Measurements from ENCODE around the gene CDCA7.
"Not testable (repeated sequence)": the region's sequence is repeated elsewhere in the genome, so short reads cannot be mapped to it uniquely, and the experiment has no call there.

Gene CDCA7

GRCh38 chr2:173354582-173355131, at the start of gene CDCA7:
CDCA7 (plus strand) TSS chr2:173354872; CDS start chr2:173354964, 92 bp downstream.
- DNase-seq: peak; percentile 87

- DNase-seq: no peak
Measured at GRCh38 chr2:173305303-173305702, 49.4 kb upstream of the CDCA7 start.

- no peak for DNase-seq
Measured at GRCh38 chr2:173307293-173307692, 47.4 kb upstream of the CDCA7 start.

GRCh38 chr2:173309370-173309769, 45.3 kb upstream of the CDCA7 start:
- not testable (repeated sequence) for DNase-seq

GRCh38 chr2:173311844-173312606, 42.6 kb upstream of the CDCA7 start:
- DNase-seq: no peak

- no peak for DNase-seq
Measured at GRCh38 chr2:173323371-173323770, 31.3 kb upstream of the CDCA7 start.

GRCh38 chr2:173326806-173327205, 27.9 kb upstream of the CDCA7 start:
- DNase-seq: no peak

- DNase-seq: no peak
Measured at GRCh38 chr2:173327421-173327820, 27.3 kb upstream of the CDCA7 start.

- not testable (repeated sequence) for DNase-seq
Measured at GRCh38 chr2:173333003-173333402, 21.7 kb upstream of the CDCA7 start.

GRCh38 chr2:173339807-173340206, 14.9 kb upstream of the CDCA7 start:
- no peak for DNase-seq

- DNase-seq: no peak
Measured at GRCh38 chr2:173343921-173344320, 10.8 kb upstream of the CDCA7 start.

GRCh38 chr2:173346035-173346434, 8.6 kb upstream of the CDCA7 start:
- DNase-seq: peak; percentile 45

GRCh38 chr2:173347305-173348168, 7.1 kb upstream of the CDCA7 start:
- peak; percentile 98 for DNase-seq

GRCh38 chr2:173349287-173349686, 5.4 kb upstream of the CDCA7 start:
- peak; percentile 69 for DNase-seq

GRCh38 chr2:173350383-173350782, 4.3 kb upstream of the CDCA7 start:
- DNase-seq: no peak

- DNase-seq: no peak
Measured at GRCh38 chr2:173351879-173352278, 2.8 kb upstream of the CDCA7 start.

GRCh38 chr2:173353556-173353955, 1.1 kb upstream of the CDCA7 start:
- DNase-seq: peak; percentile 64

GRCh38 chr2:173354073-173354581, 545 bp upstream of the CDCA7 start:
- no peak for DNase-seq

- DNase-seq: peak; percentile 84
Measured at GRCh38 chr2:173355132-173355865, 627 bp downstream of the CDCA7 start.

GRCh38 chr2:173355866-173356508, 1.3 kb downstream of the CDCA7 start:
- DNase-seq: peak; percentile 17

- peak; percentile 11 for DNase-seq
Measured at GRCh38 chr2:173357346-173357745, 2.7 kb downstream of the CDCA7 start.

GRCh38 chr2:173358616-173359015, 3.9 kb downstream of the CDCA7 start:
- no peak for DNase-seq

All from NCI-H69 (cell line).